HepG2 (cell line): Measurements from ENCODE around the gene SMARCC1. TPM values are rescaled to one million over a fixed set of nuclear protein-coding genes. Genes with fewer than 3 reads are reported as not detected.

Experiments used
- ATAC-seq: fragments of 200-7000 bp; cut with Tn5 transposase; 3 replicates; pipeline ENCODE4 v1.9.1; 2020; ENCODE audit warnings: mild to moderate bottlenecking, moderate library complexity
- BruUV-seq: library from RNA; stranded (reverse); fragments of 400-500 nt; replicated peaks from 2 replicates; lab custom pipeline; 2021; lab: Mats Ljungman, UMichigan
- CTCF ChIA-PET: fragments of 300-600 bp; formaldehyde crosslinking; extraction: SDS; loops from one replicate; lab custom pipeline; 2021; ENCODE audit warnings: low total read pairs, inconsistent platforms, low intra/inter-chr PET ratio; lab: Yijun Ruan, JAX
- POLR2A ChIA-PET: fragments of 350-600 bp; sonication (Branson Sonifier 250); formaldehyde crosslinking; loops from one replicate; lab custom pipeline; 2020; ENCODE audit warnings: antibody characterized with exemption, inconsistent platforms; lab: Yijun Ruan, JAX
- DNase-seq: peaks from one replicate; pipeline ENCODE4 v3.0.0-alpha.2; 2015; ENCODE audit warnings: low spot score
- FAIRE-seq: peaks from 3 replicates; lab custom pipeline; 2011; peaks lifted over from hg19 to GRCh38; lab: Jason Lieb, UNC
- H2AFZ ChIP-seq: one replicate; pipeline ENCODE4 v1.6.1; 2011; ENCODE audit warnings: low read length, inconsistent platforms
- H3K27ac ChIP-seq: fragments of 300-600 bp; 3 replicates; pipeline ENCODE4 v1.8.0; 2011; ENCODE audit warnings: mixed run types, mild to moderate bottlenecking, mixed read lengths, low read length, inconsistent platforms; ENCODE audit not compliant: insufficient read depth; ENCODE audit errors: extremely low read length
- H3K27me3 ChIP-seq, 2 experiments: fragments of 200-600 bp in 1 of 2; 2 replicates in 1 of 2; 3 replicates in 1 of 2; pipeline versions ENCODE4 v1.6.0 to v1.8.0; 2011; ENCODE audit warnings: low read length in 2 of 2, mild to moderate bottlenecking in 2 of 2, moderate library complexity in 2 of 2, inconsistent platforms in 1 of 2; ENCODE audit not compliant: insufficient read depth in 2 of 2, control insufficient read depth in 1 of 2
- H3K36me3 ChIP-seq, 2 experiments: fragments of 200-600 bp in 1 of 2; replicated peaks in 1 of 2; 2 replicates in 1 of 2; 3 replicates in 1 of 2; pipeline versions ENCODE4 v1.5.1 to v1.8.0; 2011; ENCODE audit warnings: low read length in 2 of 2, inconsistent platforms in 1 of 2; ENCODE audit not compliant: insufficient read depth in 2 of 2, control insufficient read depth in 1 of 2
- H3K4me1 ChIP-seq: 2 replicates; pipeline ENCODE4 v1.5.1; 2012; ENCODE audit warnings: low read length, inconsistent platforms; ENCODE audit not compliant: insufficient read depth
- H3K4me2 ChIP-seq: 2 replicates; pipeline ENCODE4 v1.6.0; 2011; ENCODE audit warnings: low read depth, low read length, inconsistent platforms
- H3K4me3 ChIP-seq, 3 experiments: fragments of 200-600 bp in 1 of 3; sonication (generic), shearing (Covaris generic) in 1 of 3; replicated peaks in 1 of 3; 2 replicates each; pipeline ENCODE4 v1.5.1; 2011 to 2016; ENCODE audit warnings: low read length in 3 of 3, inconsistent platforms in 2 of 3, low read depth in 2 of 3, mild to moderate bottlenecking in 2 of 3, control low read depth in 1 of 3, mixed read lengths in 1 of 3; ENCODE audit not compliant: insufficient read depth in 1 of 3
- H3K79me2 ChIP-seq: one replicate; pipeline ENCODE4 v1.6.1; 2011; ENCODE audit warnings: low read length, inconsistent platforms; ENCODE audit not compliant: insufficient read depth
- H3K9ac ChIP-seq: 2 replicates; pipeline ENCODE4 v1.6.0; 2011; ENCODE audit warnings: mild to moderate bottlenecking, low read depth, low read length, inconsistent platforms; ENCODE audit not compliant: insufficient read depth
- H3K9me3 ChIP-seq: 2 replicates; pipeline ENCODE4 v1.5.1; 2012; ENCODE audit warnings: mild to moderate bottlenecking, low read length
- H4K20me1 ChIP-seq: 2 replicates; pipeline ENCODE4 v1.6.0; 2011; ENCODE audit warnings: inconsistent platforms, mild to moderate bottlenecking, low read length, moderate library complexity; ENCODE audit not compliant: insufficient read depth
- AGO2 ChIP-seq: fragments of 200-400 bp; formaldehyde crosslinking; optimal IDR thresholded peaks from 2 replicates; pipeline ENCODE3; 2017; ENCODE audit warnings: mild to moderate bottlenecking, low read depth, low read length, moderate library complexity
- DMAP1 ChIP-seq: IDR thresholded peaks from 2 replicates; pipeline ENCODE4 v1.6.1; 2016
- HDAC1 ChIP-seq: sonication (generic); formaldehyde crosslinking; IDR thresholded peaks from 2 replicates; pipeline ENCODE4 v1.5.1; 2020; ENCODE audit warnings: mild to moderate bottlenecking, missing genetic modification reagents
- HNF4A ChIP-seq: sonication (generic); formaldehyde crosslinking; IDR thresholded peaks from 2 replicates; pipeline ENCODE4 v1.4.0; 2020; ENCODE audit warnings: missing genetic modification reagents
- KDM2A ChIP-seq: sonication (generic); formaldehyde crosslinking; IDR thresholded peaks from 2 replicates; pipeline ENCODE4 v1.4.0; 2020; ENCODE audit warnings: low read depth, missing genetic modification reagents, borderline replicate concordance
- LBX2 ChIP-seq: sonication (generic); formaldehyde crosslinking; IDR thresholded peaks from 2 replicates; pipeline ENCODE4 v1.5.0; 2020; ENCODE audit warnings: missing genetic modification reagents, mild to moderate bottlenecking, borderline replicate concordance
- PCBP2 ChIP-seq: fragments of 200-400 bp; formaldehyde crosslinking; optimal IDR thresholded peaks from 2 replicates; pipeline ENCODE3; 2018; ENCODE audit warnings: low read length, low read depth; ENCODE audit not compliant: poor library complexity, severe bottlenecking
- RBM22 ChIP-seq: fragments of 200-400 bp; formaldehyde crosslinking; optimal IDR thresholded peaks from 2 replicates; pipeline ENCODE3; 2017; ENCODE audit warnings: mild to moderate bottlenecking, low read length, moderate library complexity
- SP5 ChIP-seq: IDR thresholded peaks from 2 replicates; pipeline ENCODE4 v1.6.1; 2016; ENCODE audit warnings: low read depth, borderline replicate concordance
- WGBS: methylation state at CpG from one replicate; pipeline ENCODE4 v1.1.6; 2017; ENCODE audit warnings: low lambda C conversion rate; 5-methylcytosine and 5-hydroxymethylcytosine counted together
- in situ Hi-C: cut with HindIII; loops from 2 replicates; pipeline ENCODE4 v1.10.0; 2017; ENCODE audit warnings: low pct_unique_long_range_greater_than_20kb; ENCODE audit not compliant: extremely low pct_ligation_motif_present
- intact Hi-C: fragments of 100-400 bp; cut with micrococcal nuclease; formaldehyde crosslinking; loops from one replicate; pipeline ENCODE4 v1.10.0; 2022; ENCODE audit not compliant: unreplicated experiment
- polyA plus RNA-seq, 8 experiments: library from polyadenylated mRNA; depleted of rRNA in 3 of 8; stranded (reverse) in 7 of 8; unstranded in 1 of 8; fragments of >200 nt; fragmentation: Illumina TruSeq in 4 of 8; extraction: Trizol in 4 of 8; gene quantifications; 2 replicates each; pipeline versions ENCODE4 v1.2.1 to v1.2.3, GENCODE V29; 2011 to 2016; ENCODE audit warnings: low read depth in 4 of 8, missing spikeins in 1 of 8, mixed read lengths in 1 of 8; ENCODE audit not compliant: insufficient read depth in 1 of 8
- total RNA-seq, 5 experiments: library from RNA; depleted of rRNA; stranded (reverse); fragments of >200 nt; fragmentation: Illumina TruSeq; extraction: Trizol; gene quantifications; 2 replicates each; pipeline ENCODE4 v1.2.3, GENCODE V29; 2016; ENCODE audit warnings: low read depth in 1 of 5
- TF ChIP-seq, protein P1 (sequence below): IDR thresholded peaks from 2 replicates; pipeline ENCODE4 v1.6.1; 2016; ENCODE audit warnings: control low read depth

SMARCC1 gene
- total and polyA plus RNA-seq, 2 of the 13 experiments (the other 11 are each of a cell fraction or from before 2014, with no cell fraction given) = 47.9 to 58.4 TPM

- 6% methylated on average over 2 of the region's 5 CpGs for WGBS
Measured at GRCh38 chr3:47581422-47581821, 200.3 kb downstream of the SMARCC1 start.

DNA sequence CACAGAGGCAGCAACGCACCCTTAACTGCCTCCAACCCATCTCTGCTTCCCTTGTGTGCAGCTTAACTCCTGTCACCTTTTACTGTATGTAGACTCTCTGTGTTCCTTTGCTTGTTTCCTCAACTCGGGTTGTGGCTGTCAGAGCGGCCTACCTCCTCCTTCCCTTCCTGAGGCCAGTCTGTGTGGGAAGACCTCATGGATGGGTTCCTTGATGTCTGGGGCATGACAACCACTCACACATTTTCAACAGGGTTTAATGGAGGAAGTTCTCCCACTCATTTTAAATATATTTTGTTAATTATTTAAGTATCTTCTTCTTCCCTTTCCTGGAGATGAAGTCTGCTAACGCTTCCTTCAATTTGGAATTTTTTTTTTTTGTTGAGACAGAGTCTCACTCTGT is 201.2 kb downstream of the SMARCC1 start:
- ATAC-seq (peak; percentile 15), DNase-seq (no peak), FAIRE-seq (no peak)
- H2AFZ ChIP-seq = no peak overlapping the region
- no peak overlapping the region for H3K9ac ChIP-seq
- H3K36me3 ChIP-seq = peaks cover 0 to 4% of the 10 kb centered on the region in 2 experiments; a peak in 1 of 5 replicates
- no peak for TF ChIP-seq PCBP2
- TF ChIP-seq, protein P1, sequence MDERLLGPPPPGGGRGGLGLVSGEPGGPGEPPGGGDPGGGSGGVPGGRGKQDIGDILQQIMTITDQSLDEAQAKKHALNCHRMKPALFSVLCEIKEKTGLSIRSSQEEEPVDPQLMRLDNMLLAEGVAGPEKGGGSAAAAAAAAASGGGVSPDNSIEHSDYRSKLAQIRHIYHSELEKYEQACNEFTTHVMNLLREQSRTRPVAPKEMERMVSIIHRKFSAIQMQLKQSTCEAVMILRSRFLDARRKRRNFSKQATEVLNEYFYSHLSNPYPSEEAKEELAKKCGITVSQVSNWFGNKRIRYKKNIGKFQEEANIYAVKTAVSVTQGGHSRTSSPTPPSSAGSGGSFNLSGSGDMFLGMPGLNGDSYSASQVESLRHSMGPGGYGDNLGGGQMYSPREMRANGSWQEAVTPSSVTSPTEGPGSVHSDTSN (CRISPR knock-in tag) = no peak
- H3K79me2 ChIP-seq = no peaks in the 10 kb centered on the region
- POLR2A ChIA-PET = no interaction called here
- H3K4me3 ChIP-seq = no peak overlapping the region
- no peak overlapping the region for H3K27ac ChIP-seq
- in situ Hi-C loops = no loop called here
- H4K20me1 ChIP-seq = peaks cover 6% of the 10 kb centered on the region; the same call in 1 of the 2 replicates
- H3K9me3 ChIP-seq = no peaks in the 10 kb centered on the region
- intact Hi-C loops = no loop called here
- 32% methylated on average over 4 of the region's 4 CpGs for WGBS
- BruUV-seq = no TSS peak
- H3K4me2 ChIP-seq = no peak overlapping the region
- H3K4me1 ChIP-seq = peaks cover 20% of the 10 kb centered on the region
- H3K27me3 ChIP-seq = peaks cover 7 to 32% of the 10 kb centered on the region in 2 experiments
- CTCF ChIA-PET = no interaction called here

More at GRCh38 chr3:47581422-47581821, 200.3 kb downstream of the SMARCC1 start:
- no peak for FAIRE-seq
- ChIA-PET POLR2A (no interaction called here), CTCF (no interaction called here)
- Histone ChIP-seq H3K79me2 (no peaks in the 10 kb centered on the region), H3K36me3 (peaks cover 1 to 13% of the 10 kb centered on the region in 2 experiments; a peak in 2 of 5 replicates), H3K4me3 (no peak overlapping the region), H3K9ac (no peak overlapping the region), H3K27ac (no peak overlapping the region), H3K4me1 (peaks cover 20% of the 10 kb centered on the region), H2AFZ (no peak overlapping the region), H4K20me1 (peaks cover 6% of the 10 kb centered on the region; the same call in 1 of the 2 replicates), H3K9me3 (no peaks in the 10 kb centered on the region), H3K27me3 (peaks cover 7 to 29% of the 10 kb centered on the region in 2 experiments), H3K4me2 (peak overlapping the region; percentile 1; the same call in 1 of the 2 replicates)
- intact Hi-C loops (no loop called here), in situ Hi-C loops (no loop called here)
- BruUV-seq = no TSS peak
- peak; percentile 10; the same call in 2 of the 3 replicates for ATAC-seq
- peak; percentile 23 for DNase-seq
- TF ChIP-seq DMAP1 (CRISPR knock-in tag) (0 out of 2 replicates have a peak, but pooled peaks have one; percentile 25), LBX2 (no peak), HDAC1 (CRISPR knock-in tag) (0 out of 2 replicates have a peak, but pooled peaks have one; percentile 22), RBM22 (peak; percentile 64), HNF4A (CRISPR knock-in tag) (peak; percentile 28), AGO2 (peak; percentile 66), KDM2A (peak; percentile 66; the same call in 1 of the 2 replicates), SP5 (CRISPR knock-in tag) (no peak)
